Endodermal cell (in vitro differentiated cells): ENCODE results near the gene CEACAM5. TPM values are rescaled to one million over a fixed set of nuclear protein-coding genes. Genes with fewer than 3 reads are reported as not detected.

Experiments
- DNase-seq: peaks from one replicate; pipeline ENCODE4 v3.0.0-alpha.2; 2017
- H3K27ac ChIP-seq: 2 replicates; pipeline ENCODE4 v1.5.1; 2013; ENCODE audit warnings: mild to moderate bottlenecking, low read depth, low read length, moderate library complexity
- H3K27me3 ChIP-seq: 2 replicates; pipeline ENCODE4 v1.6.1; 2013; ENCODE audit warnings: mild to moderate bottlenecking, low read length, moderate library complexity; ENCODE audit not compliant: insufficient read depth, control insufficient read depth, poor library complexity, severe bottlenecking
- H3K36me3 ChIP-seq: 2 replicates; pipeline ENCODE4 v1.7.0; 2013; ENCODE audit warnings: mild to moderate bottlenecking, low read length, moderate library complexity; ENCODE audit not compliant: control insufficient read depth, insufficient read depth
- H3K4me1 ChIP-seq: one replicate; pipeline ENCODE4 v1.7.0; 2013; ENCODE audit warnings: low read length; ENCODE audit not compliant: control insufficient read depth, insufficient read depth
- H3K4me3 ChIP-seq: 2 replicates; pipeline ENCODE4 v1.5.1; 2013; ENCODE audit warnings: mild to moderate bottlenecking, low read length, moderate library complexity
- H3K9ac ChIP-seq: 2 replicates; pipeline ENCODE4 v1.6.1; 2013; ENCODE audit warnings: mild to moderate bottlenecking, low read length, moderate library complexity; ENCODE audit not compliant: poor library complexity, severe bottlenecking; ENCODE audit errors: extremely low read depth
- H3K9me3 ChIP-seq: 2 replicates; pipeline ENCODE4 v1.6.1; 2013; ENCODE audit warnings: mild to moderate bottlenecking, low read length, moderate library complexity; ENCODE audit not compliant: control insufficient read depth
- H3K27ac Mint-ChIP-seq: 2 replicates; pipeline ENCODE4 v1.8.0; 2020; ENCODE audit warnings: mixed read lengths
- H3K27me3 Mint-ChIP-seq: 2 replicates; pipeline ENCODE4 v1.8.0; 2021; ENCODE audit warnings: mild to moderate bottlenecking, mixed read lengths; ENCODE audit not compliant: insufficient read depth
- H3K36me3 Mint-ChIP-seq: 2 replicates; pipeline ENCODE4 v1.8.0; 2020; ENCODE audit warnings: low read depth, mixed read lengths
- H3K4me1 Mint-ChIP-seq: 2 replicates; pipeline ENCODE4 v1.8.0; 2020; ENCODE audit warnings: mixed read lengths
- H3K4me3 Mint-ChIP-seq: 2 replicates; pipeline ENCODE4 v1.8.0; 2020; ENCODE audit warnings: mild to moderate bottlenecking, moderate library complexity, mixed read lengths
- H3K9me3 Mint-ChIP-seq: 2 replicates; pipeline ENCODE4 v1.8.0; 2020; ENCODE audit warnings: mild to moderate bottlenecking, mixed read lengths
- CTCF ChIP-seq: fragments of 200-600 bp; sonication (generic); conservative IDR thresholded peaks from 2 replicates; pipeline ENCODE4 v1.5.0; 2021; ENCODE audit warnings: antibody characterized with exemption, mild to moderate bottlenecking
- WGBS, 2 experiments: methylation state at CpG; one replicate each; pipeline versions ENCODE4 v1.1.5 to v1.1.7; 2013; ENCODE audit warnings: missing lambda C conversion rate in 2 of 2, mixed read lengths in 1 of 2; ENCODE audit not compliant: insufficient coverage in 1 of 2, insufficient read length in 1 of 2; 5-methylcytosine and 5-hydroxymethylcytosine counted together
- total RNA-seq, 2 donors: library from RNA; stranded (reverse); fragmentation: NEBNext Ultra II Directional in 1 of 2; extraction: Animal tissue kit (Norgen Biotek cat#: 25700) in 1 of 2; gene quantifications; 2 replicates in 1 of 2; 3 replicates in 1 of 2; pipeline ENCODE4 v1.2.1, GENCODE V29; 2021

The CEACAM5 gene
- total RNA-seq, 2 donors from 2014 or later, result not detected

GRCh38 chr19:41705393-41706174, 2.8 kb upstream of the CEACAM5 start:
- peak; percentile 91 for DNase-seq
- 50 to 62% methylated on average over 1 to 10 of the region's 10 CpGs for WGBS, 2 experiments

GRCh38 chr19:41706741-41707501, 1.5 kb upstream of the CEACAM5 start:
- H3K4me3 Mint-ChIP-seq, result no peak overlapping the region
- Histone ChIP-seq H3K36me3 (no peaks in the 10 kb centered on the region), H3K9ac (no peak overlapping the region), H3K4me1 (no peaks in the 10 kb centered on the region), H3K27me3 (no peaks in the 10 kb centered on the region), H3K27ac (no peak overlapping the region), H3K4me3 (no peak overlapping the region), H3K9me3 (no peaks in the 10 kb centered on the region)
- H3K36me3 Mint-ChIP-seq, result no peaks in the 10 kb centered on the region
- no peaks in the 10 kb centered on the region for H3K4me1 Mint-ChIP-seq
- WGBS, 2 experiments, result 26 to 43% methylated on average over 7 to 26 of the region's 26 CpGs
- peaks cover 91% of the 10 kb centered on the region for H3K9me3 Mint-ChIP-seq
- peaks cover 4% of the 10 kb centered on the region for H3K27me3 Mint-ChIP-seq
- peak; percentile 87 for TF ChIP-seq CTCF
- DNase-seq, result peak; percentile 95
- no peak overlapping the region for H3K27ac Mint-ChIP-seq

More at GRCh38 chr19:41705393-41706174, 2.8 kb upstream of the CEACAM5 start:
- no peaks in the 10 kb centered on the region for H3K27me3 ChIP-seq
- no peaks in the 10 kb centered on the region for H3K4me1 Mint-ChIP-seq
- no peak for TF ChIP-seq CTCF
- no peak overlapping the region for H3K27ac ChIP-seq
- H3K9me3 ChIP-seq, result no peaks in the 10 kb centered on the region
- H3K4me3 Mint-ChIP-seq, result no peak overlapping the region
- H3K9ac ChIP-seq, result no peak overlapping the region
- H3K36me3 Mint-ChIP-seq, result no peaks in the 10 kb centered on the region
- H3K36me3 ChIP-seq, result no peaks in the 10 kb centered on the region
- H3K9me3 Mint-ChIP-seq, result peaks cover 91% of the 10 kb centered on the region
- peaks cover 4% of the 10 kb centered on the region for H3K27me3 Mint-ChIP-seq
- H3K4me1 ChIP-seq, result no peaks in the 10 kb centered on the region
- H3K27ac Mint-ChIP-seq, result no peak overlapping the region
- H3K4me3 ChIP-seq, result no peak overlapping the region

- peak; percentile 51 for DNase-seq
- no peak for TF ChIP-seq CTCF
- H3K36me3 ChIP-seq, result no peaks in the 10 kb centered on the region
- Mint-ChIP-seq H3K9me3 (peaks cover 91% of the 10 kb centered on the region), H3K4me1 (no peaks in the 10 kb centered on the region), H3K27me3 (peaks cover 4% of the 10 kb centered on the region), H3K4me3 (no peak overlapping the region), H3K27ac (no peak overlapping the region), H3K36me3 (no peaks in the 10 kb centered on the region)
- 67 to 74% methylated on average over 5 of the region's 5 CpGs for WGBS, 2 experiments
- no peak overlapping the region for H3K4me3 ChIP-seq
- H3K27ac ChIP-seq, result no peak overlapping the region
- no peaks in the 10 kb centered on the region for H3K4me1 ChIP-seq
- H3K9me3 ChIP-seq, result no peaks in the 10 kb centered on the region
- no peaks in the 10 kb centered on the region for H3K27me3 ChIP-seq
- H3K9ac ChIP-seq, result no peak overlapping the region
Measured at GRCh38 chr19:41707502-41707812, 969 bp upstream of the CEACAM5 start.
